H1 (cell line): ENCODE data around the gene ZNF462. TPM values are rescaled to one million over a fixed set of nuclear protein-coding genes. Genes with fewer than 3 reads are reported as not detected.

Experiments
- ASH2L ChIP-seq: fragments of 200-600, 300-600 bp; sonication (generic); IDR thresholded peaks from one replicate; pipeline ENCODE4 v1.7.1; 2017; ENCODE audit warnings: low read length
- NRF1 ChIP-seq: IDR thresholded peaks from 2 replicates; pipeline ENCODE4 v1.6.1; 2011; ENCODE audit warnings: mild to moderate bottlenecking, low read depth, low read length, improper control_type of control experiment
- SAP30 ChIP-seq: fragments of 300-600 bp; sonication (generic); IDR thresholded peaks from 2 replicates; pipeline ENCODE4 v1.7.1; 2012; ENCODE audit warnings: low read length, moderate library complexity, mild to moderate bottlenecking, inconsistent platforms; ENCODE audit not compliant: insufficient read depth, insufficient replicate concordance
- SIN3A ChIP-seq, 2 experiments: IDR thresholded peaks in 1 of 2; conservative IDR thresholded peaks in 1 of 2; 2 replicates each; pipeline ENCODE4 v1.6.1; 2011 to 2012; ENCODE audit warnings: low read length in 2 of 2, improper control_type of control experiment in 1 of 2, low read depth in 1 of 2, mild to moderate bottlenecking in 1 of 2
- polyA plus RNA-seq, 7 experiments: library from polyadenylated mRNA; depleted of rRNA in 3 of 7; stranded (reverse) in 5 of 7; unstranded in 2 of 7; fragments of >200 nt in 5 of 7; fragments of 200-250 nt in 2 of 7; gene quantifications; 1 replicate in 5 of 7; 2 replicates in 1 of 7; 4 replicates in 1 of 7; pipeline versions ENCODE4 v1.2.1 to v1.2.3, GENCODE V29; 2011 to 2013; ENCODE audit warnings: missing spikeins in 2 of 7, mixed read lengths in 2 of 7
- total RNA-seq: library from RNA; stranded (reverse); fragmentation: NEBNext Ultra II Directional; extraction: Animal tissue kit (Norgen Biotek cat#: 25700); gene quantifications from 2 replicates; pipeline ENCODE4 v1.2.1, GENCODE V29; 2021
- TF ChIP-seq, protein P1 (sequence below): fragments of 300-600 bp; sonication (generic); IDR thresholded peaks from 2 replicates; pipeline ENCODE4 v1.7.1; 2012; ENCODE audit warnings: low read length, moderate library complexity, mild to moderate bottlenecking, inconsistent platforms; ENCODE audit not compliant: insufficient replicate concordance

Gene ZNF462
- total and polyA plus RNA-seq, 2 of the 8 experiments (the other 6 are each of a cell fraction or from before 2014, with no cell fraction given): 30.0 to 163 TPM

DNA sequence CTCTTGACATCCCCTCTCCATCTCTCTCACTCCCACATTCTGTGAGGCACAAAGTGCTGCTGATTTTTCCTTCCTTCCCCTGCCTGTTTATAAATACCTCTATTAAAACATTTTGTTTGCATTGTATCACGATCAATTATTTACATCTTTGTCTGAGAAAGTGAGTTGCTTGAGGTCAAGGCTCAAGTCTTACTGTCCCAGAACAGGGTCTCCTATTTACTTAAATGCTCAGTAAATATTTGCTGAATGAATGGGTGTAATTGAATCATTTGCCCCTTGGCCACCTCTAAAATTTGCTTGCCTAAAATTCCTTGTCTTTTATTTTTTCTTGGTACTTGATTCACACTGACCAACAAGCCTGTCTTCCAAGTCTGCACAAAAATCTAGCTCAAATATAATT is 103.5 kb downstream of the ZNF462 start (continued):
- TF ChIP-seq, protein P1, sequence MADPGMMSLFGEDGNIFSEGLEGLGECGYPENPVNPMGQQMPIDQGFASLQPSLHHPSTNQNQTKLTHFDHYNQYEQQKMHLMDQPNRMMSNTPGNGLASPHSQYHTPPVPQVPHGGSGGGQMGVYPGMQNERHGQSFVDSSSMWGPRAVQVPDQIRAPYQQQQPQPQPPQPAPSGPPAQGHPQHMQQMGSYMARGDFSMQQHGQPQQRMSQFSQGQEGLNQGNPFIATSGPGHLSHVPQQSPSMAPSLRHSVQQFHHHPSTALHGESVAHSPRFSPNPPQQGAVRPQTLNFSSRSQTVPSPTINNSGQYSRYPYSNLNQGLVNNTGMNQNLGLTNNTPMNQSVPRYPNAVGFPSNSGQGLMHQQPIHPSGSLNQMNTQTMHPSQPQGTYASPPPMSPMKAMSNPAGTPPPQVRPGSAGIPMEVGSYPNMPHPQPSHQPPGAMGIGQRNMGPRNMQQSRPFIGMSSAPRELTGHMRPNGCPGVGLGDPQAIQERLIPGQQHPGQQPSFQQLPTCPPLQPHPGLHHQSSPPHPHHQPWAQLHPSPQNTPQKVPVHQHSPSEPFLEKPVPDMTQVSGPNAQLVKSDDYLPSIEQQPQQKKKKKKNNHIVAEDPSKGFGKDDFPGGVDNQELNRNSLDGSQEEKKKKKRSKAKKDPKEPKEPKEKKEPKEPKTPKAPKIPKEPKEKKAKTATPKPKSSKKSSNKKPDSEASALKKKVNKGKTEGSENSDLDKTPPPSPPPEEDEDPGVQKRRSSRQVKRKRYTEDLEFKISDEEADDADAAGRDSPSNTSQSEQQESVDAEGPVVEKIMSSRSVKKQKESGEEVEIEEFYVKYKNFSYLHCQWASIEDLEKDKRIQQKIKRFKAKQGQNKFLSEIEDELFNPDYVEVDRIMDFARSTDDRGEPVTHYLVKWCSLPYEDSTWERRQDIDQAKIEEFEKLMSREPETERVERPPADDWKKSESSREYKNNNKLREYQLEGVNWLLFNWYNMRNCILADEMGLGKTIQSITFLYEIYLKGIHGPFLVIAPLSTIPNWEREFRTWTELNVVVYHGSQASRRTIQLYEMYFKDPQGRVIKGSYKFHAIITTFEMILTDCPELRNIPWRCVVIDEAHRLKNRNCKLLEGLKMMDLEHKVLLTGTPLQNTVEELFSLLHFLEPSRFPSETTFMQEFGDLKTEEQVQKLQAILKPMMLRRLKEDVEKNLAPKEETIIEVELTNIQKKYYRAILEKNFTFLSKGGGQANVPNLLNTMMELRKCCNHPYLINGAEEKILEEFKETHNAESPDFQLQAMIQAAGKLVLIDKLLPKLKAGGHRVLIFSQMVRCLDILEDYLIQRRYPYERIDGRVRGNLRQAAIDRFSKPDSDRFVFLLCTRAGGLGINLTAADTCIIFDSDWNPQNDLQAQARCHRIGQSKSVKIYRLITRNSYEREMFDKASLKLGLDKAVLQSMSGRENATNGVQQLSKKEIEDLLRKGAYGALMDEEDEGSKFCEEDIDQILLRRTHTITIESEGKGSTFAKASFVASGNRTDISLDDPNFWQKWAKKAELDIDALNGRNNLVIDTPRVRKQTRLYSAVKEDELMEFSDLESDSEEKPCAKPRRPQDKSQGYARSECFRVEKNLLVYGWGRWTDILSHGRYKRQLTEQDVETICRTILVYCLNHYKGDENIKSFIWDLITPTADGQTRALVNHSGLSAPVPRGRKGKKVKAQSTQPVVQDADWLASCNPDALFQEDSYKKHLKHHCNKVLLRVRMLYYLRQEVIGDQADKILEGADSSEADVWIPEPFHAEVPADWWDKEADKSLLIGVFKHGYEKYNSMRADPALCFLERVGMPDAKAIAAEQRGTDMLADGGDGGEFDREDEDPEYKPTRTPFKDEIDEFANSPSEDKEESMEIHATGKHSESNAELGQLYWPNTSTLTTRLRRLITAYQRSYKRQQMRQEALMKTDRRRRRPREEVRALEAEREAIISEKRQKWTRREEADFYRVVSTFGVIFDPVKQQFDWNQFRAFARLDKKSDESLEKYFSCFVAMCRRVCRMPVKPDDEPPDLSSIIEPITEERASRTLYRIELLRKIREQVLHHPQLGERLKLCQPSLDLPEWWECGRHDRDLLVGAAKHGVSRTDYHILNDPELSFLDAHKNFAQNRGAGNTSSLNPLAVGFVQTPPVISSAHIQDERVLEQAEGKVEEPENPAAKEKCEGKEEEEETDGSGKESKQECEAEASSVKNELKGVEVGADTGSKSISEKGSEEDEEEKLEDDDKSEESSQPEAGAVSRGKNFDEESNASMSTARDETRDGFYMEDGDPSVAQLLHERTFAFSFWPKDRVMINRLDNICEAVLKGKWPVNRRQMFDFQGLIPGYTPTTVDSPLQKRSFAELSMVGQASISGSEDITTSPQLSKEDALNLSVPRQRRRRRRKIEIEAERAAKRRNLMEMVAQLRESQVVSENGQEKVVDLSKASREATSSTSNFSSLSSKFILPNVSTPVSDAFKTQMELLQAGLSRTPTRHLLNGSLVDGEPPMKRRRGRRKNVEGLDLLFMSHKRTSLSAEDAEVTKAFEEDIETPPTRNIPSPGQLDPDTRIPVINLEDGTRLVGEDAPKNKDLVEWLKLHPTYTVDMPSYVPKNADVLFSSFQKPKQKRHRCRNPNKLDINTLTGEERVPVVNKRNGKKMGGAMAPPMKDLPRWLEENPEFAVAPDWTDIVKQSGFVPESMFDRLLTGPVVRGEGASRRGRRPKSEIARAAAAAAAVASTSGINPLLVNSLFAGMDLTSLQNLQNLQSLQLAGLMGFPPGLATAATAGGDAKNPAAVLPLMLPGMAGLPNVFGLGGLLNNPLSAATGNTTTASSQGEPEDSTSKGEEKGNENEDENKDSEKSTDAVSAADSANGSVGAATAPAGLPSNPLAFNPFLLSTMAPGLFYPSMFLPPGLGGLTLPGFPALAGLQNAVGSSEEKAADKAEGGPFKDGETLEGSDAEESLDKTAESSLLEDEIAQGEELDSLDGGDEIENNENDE: no peak
- TF ChIP-seq SIN3A (conservative IDR thresholded peaks at IDR 0.05 in 1 of 2, IDR thresholded peaks at IDR 0.05 in 1 of 2; ENCODE audit: low read depth in 1 of 2, low read length in 2 of 2) (no peak), ASH2L (no peak), NRF1 (no peak), SAP30 (no peak)
- TF ChIP-seq, all 59 proteins: peak for 0
